Prostate gland (tissue), 2 donors: Measurements from ENCODE around the gene KRTAP4-2.

Source experiments
- CTCF ChIP-seq, 4 experiments: fragments of 200-600 bp in 2 of 4; fragments of 450-650 bp in 2 of 4; sonication (generic) in 2 of 4; IDR thresholded peaks; 1 replicate in 3 of 4; 2 replicates in 1 of 4; pipeline ENCODE4 v1.5.1; 2016 to 2019; ENCODE audit warnings: antibody characterized with exemption in 4 of 4, mild to moderate bottlenecking in 2 of 4, moderate library complexity in 2 of 4
- POLR2A ChIP-seq: fragments of 450-650 bp; IDR thresholded peaks from one replicate; pipeline ENCODE4 v1.6.1; 2016; ENCODE audit warnings: antibody characterized with exemption, mild to moderate bottlenecking
- POLR2AphosphoS5 ChIP-seq: sonication (generic); formaldehyde crosslinking; IDR thresholded peaks from one replicate; pipeline ENCODE4 v1.6.1; 2017; ENCODE audit warnings: antibody characterized with exemption

GRCh38 chr17:41226051-41226450 lies 48.0 kb upstream of the KRTAP4-2 start:
- TF ChIP-seq POLR2A (no peak), CTCF (IDR thresholded peaks at IDR 0.05) (no peak), POLR2AphosphoS5 (no peak)
